ENCODE measurements around the gene U2SURP.

- no peak for TF ChIP-seq GATA2 (IDR thresholded peaks at IDR 0.05; ENCODE audit: low read depth, low read length)
- no peak for TF ChIP-seq GATA3 (IDR thresholded peaks at IDR 0.05; ENCODE audit: low read depth, low read length)
Measured at GRCh38 chr3:142951794-142952193, 49.6 kb upstream of the U2SURP start.
